MM.1S (cell line): ENCODE measurements around the gene BMPER.

Source experiments
- CTCF ChIP-seq: fragments of 300-600 bp; sonication (generic); IDR thresholded peaks from 2 replicates; pipeline ENCODE4 v1.5.1; 2016; ENCODE audit warnings: antibody characterized with exemption, low read length, mixed read lengths
- EZH2 ChIP-seq: fragments of 300-600 bp; sonication (generic); optimal IDR thresholded peaks from 2 replicates; pipeline ENCODE3; 2017; ENCODE audit warnings: low read depth, mild to moderate bottlenecking, antibody characterized with exemption, low read length, mixed read lengths
- EZH2phosphoT487 ChIP-seq: fragments of 300-600 bp; sonication (generic); IDR thresholded peaks from 2 replicates; pipeline ENCODE4 v1.6.1; 2018; ENCODE audit warnings: antibody characterized with exemption, low read length

GRCh38 chr7:33868166-33868565 is 37.2 kb upstream of the BMPER start:
- TF ChIP-seq CTCF (no peak), EZH2phosphoT487 (no peak), EZH2 (no peak)
